ENCODE data around the gene KLF4. TPM values are rescaled to one million over a fixed set of nuclear protein-coding genes. Genes with fewer than 3 reads are reported as not detected.

KLF4 gene
- total RNA-seq, 1 donor from 2014 or later, result 12.0 TPM

Small RNAs within 50 kb of the gene (small RNA-seq; reads per million reads assigned to genes)
- gene HMGN2P32 (not detected), gene RNU6-492P (not detected)

Other genes starting within 250 kb of the KLF4 start
- 92.4 TPM for gene RAD23B, start 206.5 kb downstream of the KLF4 start, total RNA-seq